Measurements from ENCODE around the gene GALNT5.

Gene GALNT5, protein sequence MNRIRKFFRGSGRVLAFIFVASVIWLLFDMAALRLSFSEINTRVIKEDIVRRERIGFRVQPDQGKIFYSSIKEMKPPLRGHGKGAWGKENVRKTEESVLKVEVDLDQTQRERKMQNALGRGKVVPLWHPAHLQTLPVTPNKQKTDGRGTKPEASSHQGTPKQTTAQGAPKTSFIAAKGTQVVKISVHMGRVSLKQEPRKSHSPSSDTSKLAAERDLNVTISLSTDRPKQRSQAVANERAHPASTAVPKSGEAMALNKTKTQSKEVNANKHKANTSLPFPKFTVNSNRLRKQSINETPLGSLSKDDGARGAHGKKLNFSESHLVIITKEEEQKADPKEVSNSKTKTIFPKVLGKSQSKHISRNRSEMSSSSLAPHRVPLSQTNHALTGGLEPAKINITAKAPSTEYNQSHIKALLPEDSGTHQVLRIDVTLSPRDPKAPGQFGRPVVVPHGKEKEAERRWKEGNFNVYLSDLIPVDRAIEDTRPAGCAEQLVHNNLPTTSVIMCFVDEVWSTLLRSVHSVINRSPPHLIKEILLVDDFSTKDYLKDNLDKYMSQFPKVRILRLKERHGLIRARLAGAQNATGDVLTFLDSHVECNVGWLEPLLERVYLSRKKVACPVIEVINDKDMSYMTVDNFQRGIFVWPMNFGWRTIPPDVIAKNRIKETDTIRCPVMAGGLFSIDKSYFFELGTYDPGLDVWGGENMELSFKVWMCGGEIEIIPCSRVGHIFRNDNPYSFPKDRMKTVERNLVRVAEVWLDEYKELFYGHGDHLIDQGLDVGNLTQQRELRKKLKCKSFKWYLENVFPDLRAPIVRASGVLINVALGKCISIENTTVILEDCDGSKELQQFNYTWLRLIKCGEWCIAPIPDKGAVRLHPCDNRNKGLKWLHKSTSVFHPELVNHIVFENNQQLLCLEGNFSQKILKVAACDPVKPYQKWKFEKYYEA

GRCh38 chr2:157257312-157258252 is at the start of gene GALNT5:
GALNT5 (plus strand) TSS chr2:157257705; CDS start chr2:157258083, 378 bp downstream.
- no peaks in the 10 kb centered on the region for H3K36me3 Mint-ChIP-seq (ENCODE audit: low read depth)

DNA sequence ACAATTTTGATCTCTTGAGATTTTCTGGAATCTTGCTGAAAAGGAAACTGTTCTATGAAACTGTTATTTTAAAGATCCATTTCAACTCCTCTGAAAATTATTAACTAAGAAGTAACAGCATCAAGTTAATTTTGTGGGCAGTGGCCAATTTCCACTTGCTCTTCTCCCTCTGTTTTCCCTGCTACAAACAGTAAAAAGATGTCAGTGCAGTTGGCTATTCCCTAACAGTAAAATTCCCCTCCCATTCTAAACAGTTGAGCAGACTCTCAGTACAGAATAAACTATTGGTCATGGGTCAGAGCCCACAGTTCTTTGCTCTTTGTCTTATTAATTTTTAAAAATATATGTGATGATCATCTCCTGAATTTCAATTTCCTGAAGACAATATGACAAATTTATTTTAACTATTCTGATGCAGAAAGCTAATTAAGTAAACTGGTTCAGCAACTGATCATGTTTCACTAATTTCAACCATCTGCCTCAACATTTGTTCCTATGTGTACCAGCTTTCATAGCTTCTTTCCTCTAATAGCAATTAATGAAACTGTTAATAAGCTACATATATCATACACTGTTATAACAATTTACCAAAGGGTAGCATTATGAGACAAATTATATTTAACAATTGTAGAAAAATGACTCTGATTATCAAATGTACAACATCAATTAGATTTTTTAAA is 41.1 kb upstream of the GALNT5 start:
- Mint-ChIP-seq H3K27me3 (ENCODE audit: low read depth) (no peaks in the 10 kb centered on the region), H3K27ac (no peak overlapping the region), H3K4me1 (no peaks in the 10 kb centered on the region), H3K4me3 (no peak overlapping the region), H3K36me3 (ENCODE audit: low read depth) (no peaks in the 10 kb centered on the region), H3K9me3 (no peaks in the 10 kb centered on the region)
- TF ChIP-seq, protein P1, sequence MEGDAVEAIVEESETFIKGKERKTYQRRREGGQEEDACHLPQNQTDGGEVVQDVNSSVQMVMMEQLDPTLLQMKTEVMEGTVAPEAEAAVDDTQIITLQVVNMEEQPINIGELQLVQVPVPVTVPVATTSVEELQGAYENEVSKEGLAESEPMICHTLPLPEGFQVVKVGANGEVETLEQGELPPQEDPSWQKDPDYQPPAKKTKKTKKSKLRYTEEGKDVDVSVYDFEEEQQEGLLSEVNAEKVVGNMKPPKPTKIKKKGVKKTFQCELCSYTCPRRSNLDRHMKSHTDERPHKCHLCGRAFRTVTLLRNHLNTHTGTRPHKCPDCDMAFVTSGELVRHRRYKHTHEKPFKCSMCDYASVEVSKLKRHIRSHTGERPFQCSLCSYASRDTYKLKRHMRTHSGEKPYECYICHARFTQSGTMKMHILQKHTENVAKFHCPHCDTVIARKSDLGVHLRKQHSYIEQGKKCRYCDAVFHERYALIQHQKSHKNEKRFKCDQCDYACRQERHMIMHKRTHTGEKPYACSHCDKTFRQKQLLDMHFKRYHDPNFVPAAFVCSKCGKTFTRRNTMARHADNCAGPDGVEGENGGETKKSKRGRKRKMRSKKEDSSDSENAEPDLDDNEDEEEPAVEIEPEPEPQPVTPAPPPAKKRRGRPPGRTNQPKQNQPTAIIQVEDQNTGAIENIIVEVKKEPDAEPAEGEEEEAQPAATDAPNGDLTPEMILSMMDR (IDR thresholded peaks at IDR 0.05; ENCODE audit: unreplicated experiment in 3 of 3), result no peak

More at GRCh38 chr2:157257312-157258252, at the start of gene GALNT5:
- TF ChIP-seq, protein P1 (IDR thresholded peaks at IDR 0.05; ENCODE audit: unreplicated experiment in 3 of 3), result no peak
- H3K27me3 Mint-ChIP-seq (ENCODE audit: low read depth), result peaks cover 8% of the 10 kb centered on the region
- peaks cover 17% of the 10 kb centered on the region for H3K4me1 Mint-ChIP-seq
- no peaks in the 10 kb centered on the region for H3K9me3 Mint-ChIP-seq
- H3K27ac Mint-ChIP-seq, result peak within 1 kb of the TSS; percentile 4 to 39 (median 15)
- peak within 1 kb of the TSS; percentile 71 to 77 (median 72) for H3K4me3 Mint-ChIP-seq

GRCh38 chr2:157217409-157217808 is 40.1 kb upstream of the GALNT5 start:
- no peaks in the 10 kb centered on the region for H3K4me1 Mint-ChIP-seq
- H3K9me3 Mint-ChIP-seq, result no peaks in the 10 kb centered on the region
- TF ChIP-seq, protein P1 (IDR thresholded peaks at IDR 0.05; ENCODE audit: unreplicated experiment in 3 of 3), result no peak

GRCh38 chr2:157218911-157219310 is 38.6 kb upstream of the GALNT5 start:
- no peaks in the 10 kb centered on the region for H3K4me1 Mint-ChIP-seq
- TF ChIP-seq, protein P1 (IDR thresholded peaks at IDR 0.05; ENCODE audit: unreplicated experiment in 3 of 3), result no peak
- no peaks in the 10 kb centered on the region for H3K9me3 Mint-ChIP-seq
- no peaks in the 10 kb centered on the region for H3K27me3 Mint-ChIP-seq (ENCODE audit: low read depth)
- H3K36me3 Mint-ChIP-seq (ENCODE audit: low read depth), result no peaks in the 10 kb centered on the region
- H3K27ac Mint-ChIP-seq, result no peak overlapping the region
- no peak overlapping the region for H3K4me3 Mint-ChIP-seq

More at GRCh38 chr2:157217409-157217808, 40.1 kb upstream of the GALNT5 start:
- no peak overlapping the region for H3K27ac Mint-ChIP-seq
- no peaks in the 10 kb centered on the region for H3K27me3 Mint-ChIP-seq (ENCODE audit: low read depth)
- H3K36me3 Mint-ChIP-seq (ENCODE audit: low read depth), result no peaks in the 10 kb centered on the region
- no peak overlapping the region for H3K4me3 Mint-ChIP-seq

GRCh38 chr2:157220502-157220901 is 37.0 kb upstream of the GALNT5 start:
- Mint-ChIP-seq H3K4me3 (no peak overlapping the region), H3K9me3 (no peaks in the 10 kb centered on the region), H3K36me3 (ENCODE audit: low read depth) (no peaks in the 10 kb centered on the region), H3K4me1 (no peaks in the 10 kb centered on the region), H3K27ac (no peak overlapping the region), H3K27me3 (ENCODE audit: low read depth) (no peaks in the 10 kb centered on the region)
- TF ChIP-seq, protein P1 (IDR thresholded peaks at IDR 0.05; ENCODE audit: unreplicated experiment in 3 of 3), result no peak

Measured in nephron (organoid).